AG10803 (cell line): Measurements from ENCODE around the gene HOXD12.

Experiments used
- DNase-seq: peaks from one replicate; pipeline ENCODE4 v3.0.0; 2010; ENCODE audit warnings: low read depth
- H3K4me3 ChIP-seq: 2 replicates; pipeline ENCODE4 v1.5.1; 2011; ENCODE audit warnings: mild to moderate bottlenecking, low read length, control low read depth
- CTCF ChIP-seq: conservative IDR thresholded peaks from 2 replicates; pipeline ENCODE4 v1.5.1; 2011; ENCODE audit warnings: mild to moderate bottlenecking, low read length, control low read depth, inconsistent platforms

The HOXD12 gene

GRCh38 chr2:176124947-176125771 lies 25.6 kb downstream of the HOXD12 start:
- no peak overlapping the region for H3K4me3 ChIP-seq
- TF ChIP-seq CTCF = no peak
- no peak for DNase-seq

- no peak overlapping the region for H3K4me3 ChIP-seq
- TF ChIP-seq CTCF = no peak
- no peak for DNase-seq
These were observed 26.1 kb downstream of the HOXD12 start for GRCh38 chr2:176125772-176126054.

- peak; percentile 78 for DNase-seq
- peak; percentile 75 for TF ChIP-seq CTCF
- H3K4me3 ChIP-seq = peak overlapping the region; percentile 59
These were observed 27.6 kb downstream of the HOXD12 start for GRCh38 chr2:176126929-176127773.

GRCh38 chr2:176127774-176128072 lies 28.1 kb downstream of the HOXD12 start:
- no peak for DNase-seq
- peak overlapping the region; percentile 59 for H3K4me3 ChIP-seq
- no peak for TF ChIP-seq CTCF

GRCh38 chr2:176128172-176128981 lies 28.8 kb downstream of the HOXD12 start:
- peak; percentile 49 for DNase-seq
- TF ChIP-seq CTCF = no peak
- H3K4me3 ChIP-seq = peak overlapping the region; percentile 59

- peak; percentile 96 for DNase-seq
- no peak for TF ChIP-seq CTCF
These were observed 29.6 kb downstream of the HOXD12 start, which contains the start of gene HOXD8 for GRCh38 chr2:176128982-176129796. TSS of gene HOXD8 (plus strand) at chr2:176129705. CDS start at chr2:176130367, 662 bp downstream.

More at GRCh38 chr2:176128982-176129796, 29.6 kb downstream of the HOXD12 start, which contains the start of gene HOXD8:
- H3K4me3 ChIP-seq = peak within 1 kb of the TSS; percentile 59
